GM12878 (cell line): ENCODE data around the gene DNAJB11. TPM values are rescaled to one million over a fixed set of nuclear protein-coding genes. Genes with fewer than 3 reads are reported as not detected.
A peak's percentile ranks its signal among the peaks of the same experiment; 100 is the strongest.

Source experiments
- ATAC-seq: fragments of 200-7000 bp; cut with Tn5 transposase; 3 replicates; pipeline ENCODE4 v1.9.1; 2020; ENCODE audit warnings: mild to moderate bottlenecking, moderate library complexity
- BruUV-seq: library from RNA; stranded (reverse); fragments of 400-500 nt; replicated peaks from 2 replicates; lab custom pipeline; 2021; lab: Mats Ljungman, UMichigan
- CTCF ChIA-PET: fragments of 300-600 bp; sonication (Branson Sonifier 250); formaldehyde crosslinking; extraction: SDS; loops from one replicate; lab custom pipeline; 2021; ENCODE audit warnings: inconsistent platforms; lab: Yijun Ruan, JAX
- POLR2A ChIA-PET: fragments of 350-600 bp; formaldehyde crosslinking; extraction: SDS; loops from one replicate; lab custom pipeline; 2021; ENCODE audit warnings: inconsistent platforms; lab: Charles Lee
- RAD21 ChIA-PET: fragments of 300-600 bp; sonication (Branson Sonifier 250); formaldehyde crosslinking; loops from one replicate; lab custom pipeline; 2023; ENCODE audit warnings: antibody characterized with exemption; ENCODE audit not compliant: unreplicated experiment; lab: Charles Lee
- SMC1A ChIA-PET: fragments of 300-600 bp; sonication (Branson Sonifier 250); formaldehyde crosslinking; loops from one replicate; lab custom pipeline; 2023; ENCODE audit not compliant: unreplicated experiment, uncharacterized antibody; lab: Charles Lee
- DNase-seq: peaks from one replicate; pipeline ENCODE4 v3.0.0-alpha.2; 2011; ENCODE audit warnings: low read depth, low spot score
- FAIRE-seq: peaks from 3 replicates; lab custom pipeline; 2011; peaks lifted over from hg19 to GRCh38; lab: Jason Lieb, UNC
- H2AFZ ChIP-seq: 2 replicates; pipeline ENCODE4 v1.6.0; 2011; ENCODE audit warnings: low read depth, low read length, control low read depth; ENCODE audit not compliant: control insufficient read depth
- H3K27ac ChIP-seq: 2 replicates; pipeline ENCODE4 v1.5.1; 2011; ENCODE audit warnings: control low read depth; ENCODE audit not compliant: control insufficient read depth, insufficient read depth
- H3K27me3 ChIP-seq, 2 experiments: replicated peaks in 1 of 2; 2 replicates each; pipeline versions ENCODE4 v1.6.0 to v1.6.1; 2011; ENCODE audit warnings: low read length in 1 of 2; ENCODE audit not compliant: control insufficient read depth in 2 of 2, insufficient read depth in 2 of 2
- H3K36me3 ChIP-seq, 2 experiments: 2 replicates each; pipeline ENCODE4 v1.5.1; 2011; ENCODE audit warnings: low read length in 1 of 2; ENCODE audit not compliant: control insufficient read depth in 2 of 2, insufficient read depth in 2 of 2
- H3K4me1 ChIP-seq: 2 replicates; pipeline ENCODE4 v1.6.1; 2011; ENCODE audit warnings: mild to moderate bottlenecking, low read length, moderate library complexity, mixed read lengths; ENCODE audit not compliant: control insufficient read depth, insufficient read depth
- H3K4me2 ChIP-seq: 2 replicates; pipeline ENCODE4 v1.6.0; 2011; ENCODE audit warnings: control low read depth; ENCODE audit not compliant: control insufficient read depth, insufficient read depth
- H3K4me3 ChIP-seq: fragments of 200-600 bp; sonication (generic); 2 replicates; pipeline ENCODE4 v1.5.1; 2016
- H3K79me2 ChIP-seq: 2 replicates; pipeline ENCODE4 v1.6.0; 2011; ENCODE audit warnings: low read length; ENCODE audit not compliant: control insufficient read depth, insufficient read depth
- H3K9ac ChIP-seq: 2 replicates; pipeline ENCODE4 v1.8.0; 2011; ENCODE audit warnings: low read length, control low read depth, mixed read lengths; ENCODE audit not compliant: control insufficient read depth, insufficient read depth
- H3K9me3 ChIP-seq: replicated peaks from 3 replicates; pipeline ENCODE4 v1.5.1; 2011; ENCODE audit warnings: mild to moderate bottlenecking, low read length; ENCODE audit not compliant: control insufficient read depth, insufficient read depth
- H4K20me1 ChIP-seq: 2 replicates; pipeline ENCODE4 v1.6.0; 2011; ENCODE audit not compliant: control insufficient read depth, insufficient read depth
- ASH2L ChIP-seq: fragments of 300-600, 200-600 bp; sonication (generic); IDR thresholded peaks from 2 replicates; pipeline ENCODE4 v1.6.1; 2017; ENCODE audit warnings: low read depth, mild to moderate bottlenecking, borderline replicate concordance
- CUX1 ChIP-seq: IDR thresholded peaks from 2 replicates; pipeline ENCODE4 v1.6.1; 2012; ENCODE audit warnings: improper control_type of control experiment, low read depth, low read length; ENCODE audit not compliant: insufficient replicate concordance
- ETV6 ChIP-seq, 2 experiments: fragments of 450-650 bp in 1 of 2; IDR thresholded peaks in 1 of 2; conservative IDR thresholded peaks in 1 of 2; 2 replicates each; pipeline ENCODE4 v1.6.1; 2014; ENCODE audit warnings: antibody characterized with exemption in 1 of 2, borderline replicate concordance in 1 of 2, low read depth in 1 of 2, mild to moderate bottlenecking in 1 of 2, moderate library complexity in 1 of 2
- HSF1 ChIP-seq: fragments of 150-350 bp; IDR thresholded peaks from 2 replicates; pipeline ENCODE4 v1.6.1; 2014; ENCODE audit warnings: mild to moderate bottlenecking, low read depth, low read length
- MAX ChIP-seq: IDR thresholded peaks from 2 replicates; pipeline ENCODE4 v1.6.1; 2012; ENCODE audit warnings: low read depth, low read length, improper control_type of control experiment
- NFIC ChIP-seq: IDR thresholded peaks from 2 replicates; pipeline ENCODE4 v1.6.1; 2012; ENCODE audit warnings: low read depth, mild to moderate bottlenecking, inconsistent platforms, low read length, moderate library complexity
- POLR2A ChIP-seq: IDR thresholded peaks from 2 replicates; pipeline ENCODE4 v1.6.1; 2011; ENCODE audit warnings: low read depth, mild to moderate bottlenecking, low read length
- SIX5 ChIP-seq: IDR thresholded peaks from 2 replicates; pipeline ENCODE4 v1.6.1; 2011; ENCODE audit warnings: mild to moderate bottlenecking, low read depth, low read length, moderate library complexity; ENCODE audit not compliant: severe bottlenecking
- ZBTB40 ChIP-seq: fragments of 450-650 bp; IDR thresholded peaks from 2 replicates; pipeline ENCODE4 v1.6.1; 2016; ENCODE audit warnings: mild to moderate bottlenecking, moderate library complexity, borderline replicate concordance
- ZNF207 ChIP-seq: fragments of 450-650 bp; IDR thresholded peaks from 2 replicates; pipeline ENCODE4 v1.6.1; 2014; ENCODE audit warnings: antibody characterized with exemption, mild to moderate bottlenecking, borderline replicate concordance
- WGBS: methylation state at CpG from one replicate; pipeline ENCODE4 v1.1.6; 2016; ENCODE audit warnings: low lambda C conversion rate; ENCODE audit not compliant: insufficient replicate concordance, insufficient coverage; ENCODE audit errors: missing lambda C conversion rate; 5-methylcytosine and 5-hydroxymethylcytosine counted together
- in situ Hi-C: fragments of 300-500 bp; cut with MboI; formaldehyde crosslinking; loops from 9 replicates; pipeline ENCODE4 v1.14.3; 2018; ENCODE audit warnings: mixed read lengths
- intact Hi-C: fragments of 100-400 bp; cut with micrococcal nuclease; formaldehyde crosslinking; loops from one replicate; pipeline ENCODE4 v1.14.2; 2022; ENCODE audit not compliant: unreplicated experiment
- polyA plus RNA-seq, 11 experiments: library from polyadenylated mRNA; depleted of rRNA in 4 of 11; unstranded in 6 of 11; stranded (reverse) in 5 of 11; fragments of >200 nt; fragmentation: Nextera tagmentation in 4 of 11; fragmentation: Illumina TruSeq in 1 of 11; extraction: Ambion mirVana in 4 of 11; extraction: Trizol in 1 of 11; gene quantifications; 1 replicate in 1 of 11; 2 replicates in 10 of 11; pipeline versions ENCODE4 v1.2.1 to v1.2.3, GENCODE V29; 2011 to 2016; ENCODE audit warnings: inconsistent platforms in 2 of 11, missing spikeins in 2 of 11, low read depth in 1 of 11
- total RNA-seq, 4 experiments: library from RNA; depleted of rRNA in 3 of 4; stranded (reverse); fragments of >200 nt in 3 of 4; fragmentation: Illumina TruSeq in 1 of 4; extraction: Trizol in 1 of 4; gene quantifications; 2 replicates each; pipeline versions ENCODE4 v1.2.1 to v1.2.3, GENCODE V29; 2013 to 2021

DNAJB11 gene
- total and polyA plus RNA-seq, 10 of the 15 experiments (the other 5 are each of a cell fraction or from before 2014, with no cell fraction given) = 16.2 to 135 (median 57.8) TPM

GRCh38 chr3:186570941-186571643 is 572 bp downstream of the DNAJB11 start:
- POLR2A ChIA-PET = interaction anchor here (1.0 to 2.9 kb wide), 9 partner anchors 16 to 628 kb away, joined by 3 to 20 read pairs (median 4); partner anchors contain the start of genes EIF4A2 and RFC4
- no peak for FAIRE-seq
- H3K79me2 ChIP-seq = peaks cover 57% of the 10 kb centered on the region
- TF ChIP-seq ZBTB40 (no peak), MAX (no peak), NFIC (no peak), POLR2A (no peak), HSF1 (no peak), CUX1 (no peak), ZNF207 (no peak), SIX5 (no peak), ETV6 (conservative IDR thresholded peaks at IDR 0.05 in 1 of 2, IDR thresholded peaks at IDR 0.05 in 1 of 2; ENCODE audit: borderline replicate concordance in 1 of 2, low read depth in 1 of 2) (no peak), ASH2L (no peak)

More at GRCh38 chr3:186570941-186571643, 572 bp downstream of the DNAJB11 start:
- peak overlapping the region; percentile 89 for H3K9ac ChIP-seq
- H2AFZ ChIP-seq = peak overlapping the region; percentile 84
- ChIA-PET RAD21 (interaction anchor here (0.8 to 2.5 kb wide), 7 partner anchors 30 to 589 kb away, joined by 3 to 21 read pairs (median 4); partner anchors contain the start of gene EIF4A2), SMC1A (interaction anchor here (0.7 to 2.5 kb wide), 7 partner anchors 10 to 235 kb away, joined by 3 to 11 read pairs (median 4); partner anchors contain the start of gene RFC4), CTCF (interaction anchor here (1.2 to 3.6 kb wide), 11 partner anchors 31 to 594 kb away, joined by 3 to 19 read pairs (median 6); no protein-coding TSS in a partner anchor)
- H3K4me1 ChIP-seq = peaks cover 10% of the 10 kb centered on the region
- in situ Hi-C loops (no loop called here), intact Hi-C loops (loop anchor here (2.0 to 5.0 kb wide), 2 partner anchors 212 to 634 kb away; partner anchors contain the start of genes EIF4A2 and TRA2B)
- 0% methylated on average over 12 of the region's 21 CpGs for WGBS
- no peaks in the 10 kb centered on the region for H3K9me3 ChIP-seq
- H3K36me3 ChIP-seq = peaks cover 3 to 12% of the 10 kb centered on the region in 2 experiments
- peak overlapping the region; percentile 85 for H3K27ac ChIP-seq
- peak overlapping the region; percentile 81 for H3K4me2 ChIP-seq
- BruUV-seq = TSS peak; percentile 60
- no peaks in the 10 kb centered on the region for H3K27me3 ChIP-seq
- H4K20me1 ChIP-seq = no peaks in the 10 kb centered on the region
- H3K4me3 ChIP-seq = peak overlapping the region; percentile 90
- DNase-seq = no peak
- ATAC-seq = no peak
